ENCODE data around the gene NUB1.

Gene NUB1

DNA sequence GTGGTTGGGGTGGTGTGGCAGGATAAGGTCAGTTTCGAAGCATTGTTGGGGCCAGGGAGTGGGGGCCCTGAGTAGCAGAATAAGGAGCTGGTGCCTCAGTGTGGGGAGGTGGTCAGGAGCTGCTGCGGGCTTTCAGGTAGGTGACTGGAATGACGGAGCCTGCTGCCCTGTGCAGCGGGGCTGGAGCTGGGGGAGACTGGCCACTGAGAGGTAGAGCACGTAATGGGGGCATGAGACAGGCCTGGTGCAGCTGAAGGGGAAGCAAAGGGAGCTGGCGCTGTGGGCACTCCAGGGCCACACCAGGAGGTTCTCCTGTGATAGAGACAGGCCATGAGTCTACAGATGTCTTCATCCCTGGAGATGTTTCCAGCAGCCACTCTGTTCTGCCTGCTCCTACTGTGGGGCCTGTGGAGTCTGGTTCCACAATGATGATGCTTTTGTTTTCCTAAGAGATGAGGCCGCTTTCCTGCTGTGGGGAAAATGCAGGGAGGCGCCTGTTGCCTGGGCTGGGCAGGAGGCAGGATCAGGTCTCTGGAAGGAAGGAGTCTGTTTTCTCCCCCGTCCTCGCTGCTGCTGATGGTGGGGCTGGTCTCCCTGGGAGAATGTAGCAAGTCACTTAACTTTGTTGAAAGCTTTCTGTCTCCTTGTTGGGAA, 31.1 kb downstream of the NUB1 start:
- TF ChIP-seq ZNF274 (IDR thresholded peaks at IDR 0.05; ENCODE audit: low read depth, low read length) = no peak
- no peak overlapping the region for H3K4me3 ChIP-seq (ENCODE audit: low read length)

DNA sequence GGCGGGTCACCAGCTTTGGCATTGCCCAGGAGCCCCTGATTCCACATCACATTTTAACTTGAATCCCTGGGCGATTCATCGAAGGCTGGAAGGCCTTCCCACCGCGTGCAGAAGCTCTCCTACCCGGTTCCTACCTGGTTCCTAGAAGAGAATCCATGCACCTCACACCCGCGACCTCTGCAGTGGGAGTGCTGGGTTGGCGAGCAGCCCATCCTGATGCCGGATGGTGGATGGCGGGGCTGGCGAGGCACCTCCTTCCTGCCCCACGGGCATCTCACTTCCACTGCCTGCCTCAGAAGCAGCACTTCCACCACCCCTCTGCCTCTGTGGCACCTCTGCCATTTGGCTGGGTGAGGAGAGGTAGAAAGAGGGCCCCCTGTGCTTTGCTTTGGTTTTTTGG, 32.0 kb downstream of the NUB1 start:
- no peak for TF ChIP-seq ZNF274 (IDR thresholded peaks at IDR 0.05; ENCODE audit: low read depth, low read length)
- no peak overlapping the region for H3K4me3 ChIP-seq (ENCODE audit: low read length)

DNA sequence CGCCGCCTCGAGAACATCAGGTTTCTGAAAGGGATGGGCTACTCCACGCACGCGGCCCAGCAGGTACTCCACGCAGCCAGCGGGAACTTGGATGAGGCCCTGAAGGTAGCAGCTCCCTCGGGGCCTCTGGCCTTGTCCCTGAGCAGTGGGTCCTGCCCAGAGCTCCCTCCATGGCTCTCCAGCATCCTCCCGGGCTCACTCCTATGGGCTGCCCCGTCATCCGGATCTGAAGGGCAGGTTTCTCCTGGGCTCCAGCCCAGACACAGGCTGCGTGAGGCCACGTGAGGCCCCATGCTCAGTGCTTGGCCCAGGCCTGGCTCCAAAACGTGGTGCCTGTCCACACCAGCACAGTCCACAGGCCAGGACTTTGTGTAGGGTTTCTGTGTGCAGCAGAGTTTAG, 32.5 kb downstream of the NUB1 start:
- no peak overlapping the region for H3K4me3 ChIP-seq (ENCODE audit: low read length)
- no peak for TF ChIP-seq ZNF274 (IDR thresholded peaks at IDR 0.05; ENCODE audit: low read depth, low read length)

DNA sequence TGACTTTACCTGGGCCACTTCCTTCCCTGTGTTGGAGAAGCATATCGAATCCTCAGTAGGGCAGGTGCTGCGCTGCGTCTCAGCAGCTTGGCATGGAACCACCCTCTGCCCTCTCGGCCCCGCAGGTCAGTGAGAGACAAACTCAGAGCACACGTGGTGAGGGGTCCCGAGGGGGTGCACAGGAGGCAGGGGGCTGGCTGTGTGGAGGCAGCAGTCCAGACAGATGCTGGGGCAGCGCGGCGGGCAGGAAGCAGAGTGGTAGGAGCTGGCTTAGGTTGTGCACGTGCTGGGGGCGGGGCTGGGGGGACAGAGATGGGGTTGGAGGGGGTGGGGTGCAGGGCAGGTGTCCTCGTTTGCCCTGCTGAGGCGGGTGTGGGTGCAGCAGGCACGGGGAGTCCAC, 33.1 kb downstream of the NUB1 start:
- TF ChIP-seq ZNF274 (IDR thresholded peaks at IDR 0.05; ENCODE audit: low read depth, low read length) = no peak
- no peak overlapping the region for H3K4me3 ChIP-seq (ENCODE audit: low read length)

DNA sequence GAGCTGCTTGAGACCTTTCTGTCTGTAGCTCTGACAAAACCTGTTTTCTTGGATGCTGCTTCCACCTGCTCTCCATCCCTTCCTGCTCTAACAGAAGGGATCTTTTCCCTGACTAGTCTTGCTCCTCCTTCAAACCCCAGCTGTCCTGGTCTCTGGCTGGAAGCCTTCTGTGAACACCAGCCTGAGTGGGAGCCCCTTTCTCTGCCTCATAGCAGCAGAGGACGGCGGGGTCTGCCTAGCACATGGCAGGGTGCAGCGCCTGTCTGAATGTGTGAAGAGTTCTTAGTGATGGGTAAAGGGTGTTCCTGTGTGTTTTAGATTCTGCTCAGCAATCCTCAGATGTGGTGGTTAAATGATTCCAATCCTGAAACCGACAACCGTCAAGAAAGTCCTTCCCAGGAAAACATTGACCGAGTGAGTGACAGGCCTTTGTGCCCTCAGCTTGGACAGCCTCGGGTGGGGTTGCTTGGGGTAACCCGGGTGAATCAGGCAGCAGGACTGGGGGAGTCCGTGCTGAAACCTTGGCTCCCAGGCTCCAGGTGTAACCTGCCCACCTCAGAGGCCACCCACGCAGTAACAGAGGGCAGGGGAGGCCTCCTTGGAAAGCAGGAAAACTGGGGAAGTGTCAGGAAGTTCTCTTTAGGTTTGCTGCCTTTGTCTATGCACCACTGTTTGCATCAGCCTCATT, 34.1 kb downstream of the NUB1 start:
- no peak for TF ChIP-seq ZNF274 (IDR thresholded peaks at IDR 0.05; ENCODE audit: low read depth, low read length)
- H3K4me3 ChIP-seq (ENCODE audit: low read length) = no peak overlapping the region

DNA sequence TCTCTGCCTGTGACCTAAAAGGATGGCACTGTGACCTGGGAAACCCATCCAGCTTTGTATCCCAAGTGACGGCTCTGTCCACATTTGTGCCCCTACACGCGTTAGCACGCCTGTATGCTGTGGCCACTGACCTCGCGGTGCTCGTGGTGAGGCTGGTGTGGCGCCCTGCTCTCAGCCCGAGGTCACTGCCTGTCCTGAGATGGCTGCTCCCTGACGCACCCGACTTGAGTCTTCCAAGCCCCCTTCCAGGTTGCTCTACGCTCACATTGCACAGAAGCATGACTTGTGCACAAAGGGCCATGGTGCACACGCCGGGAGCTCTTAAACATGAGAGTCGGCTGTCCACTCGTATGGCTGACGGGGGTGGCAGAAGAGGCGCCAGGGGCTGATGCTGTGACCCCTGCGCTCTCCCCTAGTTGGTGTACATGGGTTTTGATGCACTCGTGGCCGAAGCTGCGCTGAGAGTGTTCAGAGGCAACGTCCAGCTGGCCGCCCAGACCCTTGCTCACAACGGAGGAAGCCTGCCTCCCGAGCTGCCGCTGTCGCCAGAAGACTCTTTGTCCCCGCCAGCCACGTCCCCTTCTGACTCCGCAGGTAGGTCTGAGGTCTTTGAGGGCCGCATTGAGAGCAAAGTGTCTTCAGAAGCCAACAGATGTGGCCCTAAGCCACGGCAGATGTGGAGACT, 34.7 kb downstream of the NUB1 start:
- TF ChIP-seq ZNF274 (IDR thresholded peaks at IDR 0.05; ENCODE audit: low read depth, low read length) = no peak
- no peak overlapping the region for H3K4me3 ChIP-seq (ENCODE audit: low read length)

DNA sequence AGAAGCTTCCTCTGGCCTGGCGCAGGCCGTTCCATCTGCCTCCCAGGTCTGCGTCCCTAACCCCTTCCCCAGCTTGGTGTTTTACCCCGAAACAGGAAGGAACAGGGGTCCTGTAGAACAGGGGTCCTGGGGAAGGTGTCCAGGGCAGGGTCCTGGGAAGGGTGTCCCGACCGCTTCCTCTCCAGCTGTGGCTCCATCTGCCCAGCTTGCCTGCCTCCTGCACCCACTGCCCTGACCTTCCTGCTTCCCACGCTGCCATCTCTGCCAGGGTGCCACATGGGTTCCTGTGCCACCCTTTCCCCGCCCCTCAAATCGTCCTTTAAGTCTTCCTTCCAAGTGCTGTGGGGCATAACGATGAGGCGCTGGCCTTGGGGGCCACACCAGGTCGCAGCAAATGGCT, 35.8 kb downstream of the NUB1 start:
- no peak for TF ChIP-seq ZNF274 (IDR thresholded peaks at IDR 0.05; ENCODE audit: low read depth, low read length)
- H3K4me3 ChIP-seq (ENCODE audit: low read length) = no peak overlapping the region

DNA sequence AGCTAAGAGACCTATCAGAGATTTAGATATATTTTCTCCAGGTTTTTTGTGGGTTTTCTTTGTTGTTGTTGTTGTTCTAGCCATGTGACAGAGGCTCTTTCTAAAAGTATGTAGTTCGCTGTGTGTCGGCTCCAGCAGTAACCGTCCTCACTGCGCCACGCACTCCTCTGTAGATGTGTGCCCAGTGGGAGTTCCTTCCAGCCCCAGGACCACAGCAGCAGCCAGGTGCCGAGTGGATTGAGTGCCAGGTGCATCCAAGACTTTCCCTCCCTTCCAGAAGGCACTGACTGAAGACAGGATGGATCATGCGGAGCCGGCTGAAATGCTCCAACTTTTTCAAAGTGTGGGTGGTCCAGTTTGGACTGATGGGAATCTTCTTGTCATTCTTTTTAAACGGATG, 36.4 kb downstream of the NUB1 start:
- TF ChIP-seq ZNF274 (IDR thresholded peaks at IDR 0.05; ENCODE audit: low read depth, low read length) = no peak

DNA sequence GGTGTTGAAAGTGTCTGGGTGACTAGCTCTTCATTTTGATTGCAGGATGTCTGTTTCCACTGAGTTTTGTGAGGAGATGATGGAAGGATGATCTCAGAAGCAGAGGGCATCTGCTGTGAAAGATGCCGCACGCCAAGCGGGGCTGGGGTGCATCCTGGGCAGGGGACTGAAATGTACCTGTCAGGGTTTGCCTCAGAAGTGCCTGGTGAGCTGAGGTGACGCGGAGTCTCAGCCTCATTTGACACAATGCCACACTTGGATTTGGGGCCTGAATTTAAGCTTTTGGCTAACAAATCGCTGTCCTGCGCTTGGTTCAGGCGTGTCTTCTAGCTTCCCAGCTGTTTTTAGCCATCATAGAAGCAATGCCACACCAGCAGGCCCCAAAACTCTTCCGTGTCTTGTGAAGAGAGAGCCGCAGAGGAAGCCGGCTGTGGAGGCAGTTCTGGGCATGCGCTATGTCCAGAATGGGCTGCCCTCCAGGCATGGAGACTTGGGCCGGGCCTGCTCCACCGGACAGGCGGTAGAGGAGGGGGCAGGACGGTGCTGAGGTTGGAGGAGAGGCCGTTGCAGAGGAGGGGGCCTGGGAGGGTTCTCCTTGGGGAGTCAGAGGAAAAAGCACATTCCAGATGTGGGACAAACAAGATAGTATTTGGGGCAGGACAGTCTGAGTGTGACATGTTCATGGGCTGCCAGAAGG, 37.0 kb downstream of the NUB1 start:
- H3K4me3 ChIP-seq (ENCODE audit: low read length) = no peak overlapping the region
- no peak for TF ChIP-seq ZNF274 (IDR thresholded peaks at IDR 0.05; ENCODE audit: low read depth, low read length)

More for the DNA sequence above, 36.4 kb downstream of the NUB1 start:
- no peak overlapping the region for H3K4me3 ChIP-seq (ENCODE audit: low read length)

DNA sequence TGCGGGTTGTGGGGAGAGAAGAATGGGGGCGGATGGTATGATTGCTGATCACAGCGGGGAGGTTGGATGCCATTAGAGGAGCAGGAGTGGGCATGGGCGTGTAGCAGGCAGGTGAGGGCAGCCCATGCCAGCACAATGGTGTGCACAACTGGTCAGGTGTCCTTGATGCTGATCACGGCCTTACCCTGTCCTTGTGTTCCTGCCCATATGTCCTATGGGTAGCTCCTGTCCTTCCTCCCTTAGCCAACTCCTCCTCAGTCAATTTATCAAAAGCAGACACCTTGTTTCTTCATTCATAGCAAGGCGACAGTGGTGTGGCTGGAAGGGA, 37.5 kb downstream of the NUB1 start:
- TF ChIP-seq ZNF274 (IDR thresholded peaks at IDR 0.05; ENCODE audit: low read depth, low read length) = no peak
- no peak overlapping the region for H3K4me3 ChIP-seq (ENCODE audit: low read length)

DNA sequence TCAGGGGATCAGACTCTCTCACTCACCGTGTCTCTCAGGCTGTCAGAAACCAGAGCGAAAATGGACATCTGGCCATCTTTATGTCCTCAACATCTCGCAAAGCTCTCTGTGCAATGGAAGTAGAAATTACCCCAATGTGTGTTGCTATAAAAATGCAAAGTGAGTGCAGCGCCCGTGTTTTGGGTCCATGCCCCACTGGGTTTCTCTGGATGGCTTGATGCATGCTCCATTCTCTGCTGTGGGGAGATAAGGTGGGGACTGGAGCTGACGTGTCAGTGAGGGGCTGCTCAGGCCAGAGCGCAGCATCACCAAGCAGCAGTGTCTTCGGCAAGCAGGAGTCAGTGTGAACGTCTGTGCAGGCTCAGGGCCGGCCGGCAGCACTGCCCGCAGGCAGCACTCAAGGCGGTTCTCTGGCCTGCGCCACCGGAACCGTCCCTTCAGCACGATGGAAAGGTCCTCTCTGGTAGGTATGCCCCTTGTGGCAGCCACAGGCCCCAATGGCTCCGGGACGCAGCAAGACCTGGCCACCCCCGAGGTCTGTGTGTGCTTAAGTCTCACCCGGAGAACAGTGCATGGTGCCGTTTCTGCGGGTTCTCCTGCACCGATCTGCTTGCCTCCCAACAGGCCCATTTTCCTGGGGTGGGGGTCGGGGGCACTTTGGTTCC, 38.1 kb downstream of the NUB1 start:
- H3K4me3 ChIP-seq (ENCODE audit: low read length) = no peak overlapping the region
- TF ChIP-seq ZNF274 (IDR thresholded peaks at IDR 0.05; ENCODE audit: low read depth, low read length) = no peak

DNA sequence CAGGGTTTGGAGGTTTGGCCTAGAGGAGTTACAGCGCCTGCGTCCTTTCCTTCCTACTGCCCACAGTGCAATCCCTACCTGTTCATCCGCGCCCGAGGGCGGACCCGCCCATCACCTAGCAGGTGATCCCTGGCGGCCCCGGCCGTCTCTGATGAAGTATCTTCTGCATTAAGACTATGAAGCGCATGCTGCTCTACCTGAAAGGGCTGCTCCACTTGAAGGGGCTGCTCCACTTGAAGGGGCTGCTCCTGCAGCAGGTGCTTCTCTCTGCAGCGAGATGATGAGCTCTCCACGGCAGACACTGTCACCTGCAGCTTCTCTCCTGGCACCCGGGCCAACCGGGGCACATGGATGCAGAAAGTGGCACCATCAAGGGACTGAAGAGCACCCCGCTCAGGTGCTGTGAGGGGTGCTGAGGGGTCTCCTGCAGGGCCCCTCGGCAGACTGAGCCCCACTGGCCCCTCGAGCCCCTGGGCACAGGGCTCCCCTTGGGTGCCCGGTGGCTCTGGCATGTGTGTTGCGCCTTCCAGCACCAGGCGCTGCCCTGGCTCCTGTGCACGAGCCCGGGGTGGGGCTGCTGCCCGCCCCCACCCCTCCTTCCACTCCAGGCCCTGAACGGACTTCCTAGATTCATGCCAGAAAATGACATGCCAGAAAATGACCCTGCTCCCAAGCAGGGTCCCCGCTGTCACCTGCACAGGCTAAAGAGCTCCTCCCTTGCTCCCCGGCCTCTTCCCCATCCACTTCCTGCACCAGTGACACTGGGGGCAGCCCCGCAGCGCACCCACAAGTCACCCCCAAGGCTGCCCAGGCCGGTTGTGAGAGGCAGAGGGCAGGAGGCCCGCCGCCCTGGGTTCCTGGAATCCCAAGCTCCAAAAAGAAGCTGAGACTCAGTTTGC, 38.8 kb downstream of the NUB1 start:
- no peak for TF ChIP-seq ZNF274 (IDR thresholded peaks at IDR 0.05; ENCODE audit: low read depth, low read length)
- H3K4me3 ChIP-seq (ENCODE audit: low read length) = no peak overlapping the region; the same call in 1 of the 2 replicates

DNA sequence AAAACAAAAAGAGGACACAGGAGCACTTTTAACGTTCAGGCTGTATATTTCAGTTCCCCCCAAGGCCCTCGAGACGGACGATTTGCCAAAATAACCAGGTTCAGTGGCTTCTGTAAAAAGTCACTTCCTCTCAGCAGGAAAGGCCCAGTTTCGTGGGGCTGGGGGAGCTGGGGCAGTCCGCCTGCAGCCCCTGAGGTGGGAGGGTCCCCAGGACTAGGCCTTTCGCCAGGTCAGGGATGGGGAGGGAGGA, 39.4 kb downstream of the NUB1 start:
- TF ChIP-seq ZNF274 (IDR thresholded peaks at IDR 0.05; ENCODE audit: low read depth, low read length) = no peak
- no peak overlapping the region; the same call in 1 of the 2 replicates for H3K4me3 ChIP-seq (ENCODE audit: low read length)
